ENCODE data around the gene GNAO1.

Gene GNAO1

DNA sequence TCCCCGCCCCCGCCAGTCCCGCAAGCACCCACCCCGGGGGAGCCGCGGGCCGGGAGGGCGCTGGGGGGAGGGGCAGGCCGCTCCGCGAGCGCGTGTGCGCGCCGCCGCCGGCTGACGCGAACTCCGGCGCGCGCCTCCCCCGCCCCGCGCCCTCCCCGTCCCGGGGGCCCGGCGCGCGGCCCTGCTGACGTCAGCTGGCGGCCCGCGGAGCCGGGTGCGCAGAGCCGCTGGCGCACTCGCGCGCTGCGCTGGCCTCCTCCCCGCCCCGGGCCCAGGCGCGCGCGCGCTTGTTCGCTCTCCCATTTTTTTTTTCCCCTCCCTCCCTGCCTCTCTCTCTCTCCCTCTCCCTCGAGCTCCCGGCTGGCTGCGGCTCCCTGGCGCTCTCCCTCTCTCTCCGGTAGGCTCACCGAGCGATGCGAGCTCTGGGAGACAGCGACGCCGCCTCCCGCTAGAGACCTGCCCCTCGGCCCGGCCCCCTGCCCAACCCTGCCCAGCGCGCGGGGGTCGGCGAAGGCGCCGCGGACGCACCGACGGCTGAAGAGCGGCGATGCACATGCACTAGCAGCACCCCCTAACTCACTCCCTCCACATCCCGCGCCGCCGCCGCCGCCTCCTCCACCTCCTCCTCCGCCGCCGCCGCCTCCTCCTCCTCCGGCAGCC lies at the start of gene GNAO1:
GNAO1 (plus strand) TSS at position 334 of the 660 bp plus-strand sequence. CDS start 747 bp downstream, outside the sequence.
- DNase-seq, result peak; percentile 78

DNA sequence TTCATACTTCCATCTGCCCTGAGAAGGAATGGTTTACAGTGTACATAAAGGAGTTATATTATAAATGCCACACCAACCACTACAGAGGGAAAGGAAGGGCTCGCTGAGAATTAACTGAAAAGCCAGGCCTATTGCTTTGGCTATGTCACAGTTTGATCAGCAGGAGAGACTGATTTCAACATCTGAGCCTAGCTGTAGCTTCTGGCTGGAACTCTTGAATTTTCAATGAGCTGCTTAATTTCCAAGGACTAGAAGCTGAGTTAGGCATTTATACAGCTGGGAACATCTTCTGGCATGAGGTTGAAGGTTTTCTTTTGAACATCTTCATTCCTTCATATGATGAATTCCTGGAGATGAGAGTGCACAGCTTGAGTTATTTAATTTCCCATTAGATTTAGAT lies 47.6 kb upstream of the GNAO1 start:
- DNase-seq, result no peak

DNA sequence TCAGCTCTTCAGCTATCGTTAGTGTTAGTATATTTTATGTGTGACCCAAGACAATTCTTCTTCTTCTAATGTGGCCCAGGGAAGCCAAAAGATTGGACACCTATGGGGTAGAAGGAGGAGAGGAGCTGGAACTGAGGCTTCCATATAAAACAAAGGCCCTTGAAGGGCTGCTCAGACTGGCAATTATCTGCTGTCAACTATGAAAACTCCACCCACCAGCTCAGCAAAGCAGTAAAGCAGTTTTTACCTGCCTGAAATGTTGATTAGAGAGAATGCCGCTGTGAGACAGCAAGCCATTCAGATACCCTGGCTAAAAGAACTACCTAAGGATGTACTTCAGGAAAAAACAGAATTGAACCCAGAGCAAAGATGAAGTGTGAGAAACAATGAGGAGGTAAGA lies 45.9 kb upstream of the GNAO1 start:
- DNase-seq, result no peak

DNA sequence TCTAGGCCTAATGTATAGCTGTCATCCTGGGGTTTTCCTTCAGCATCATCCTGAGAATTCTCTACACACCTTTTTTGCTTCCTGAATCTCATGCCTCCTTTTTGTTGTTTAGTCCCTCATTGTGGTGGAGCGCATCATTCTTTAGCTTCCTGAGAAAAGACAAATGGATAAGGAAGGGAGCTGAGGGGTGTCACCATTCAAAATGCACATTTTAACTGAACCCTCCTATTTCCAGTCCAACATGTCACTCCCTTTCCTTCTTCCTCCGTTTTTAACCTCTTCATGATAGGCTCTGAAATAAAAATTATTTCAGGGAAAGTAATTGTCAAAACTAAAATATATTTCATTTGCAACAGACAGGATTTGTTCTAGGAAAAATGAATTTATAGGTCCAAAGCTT lies 39.7 kb upstream of the GNAO1 start:
- no peak for DNase-seq

DNA sequence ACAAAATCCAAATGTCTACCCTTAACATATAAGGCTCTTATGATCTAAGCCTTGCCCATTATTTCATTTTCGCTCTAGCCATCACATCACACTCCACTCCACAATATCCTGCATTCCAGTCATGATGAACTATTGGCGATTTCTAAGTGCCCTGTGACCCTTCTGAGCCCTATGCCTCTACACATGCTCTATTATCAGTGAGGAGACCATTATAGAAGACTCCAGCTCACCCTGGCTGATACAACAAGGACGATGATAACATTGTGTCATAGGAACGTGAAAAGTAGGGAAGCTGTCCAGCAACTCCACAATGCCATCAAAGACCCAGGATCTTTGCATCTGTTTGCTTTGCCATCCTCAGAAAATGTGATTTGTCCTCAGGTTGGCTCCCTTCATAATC lies 29.6 kb upstream of the GNAO1 start:
- no peak for DNase-seq

DNA sequence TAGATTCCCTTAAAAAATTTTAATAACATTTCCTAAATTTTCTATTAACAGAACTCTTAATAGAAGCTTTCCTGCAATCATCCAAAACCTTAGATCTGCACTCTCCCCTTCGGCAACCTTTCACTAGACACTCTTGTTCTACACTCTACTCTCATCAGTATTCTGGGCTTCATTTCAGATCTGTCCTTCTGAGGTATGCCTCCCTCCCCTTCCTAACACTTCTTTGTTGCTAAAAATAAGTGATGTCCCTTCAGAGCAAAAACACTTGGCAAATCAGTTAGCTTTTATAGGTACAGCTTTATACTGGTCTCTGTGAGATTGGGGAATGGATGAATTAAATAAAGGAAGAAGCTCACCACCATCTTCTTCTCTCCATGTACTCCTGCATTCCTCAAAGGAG lies 28.2 kb upstream of the GNAO1 start:
- no peak for DNase-seq

DNA sequence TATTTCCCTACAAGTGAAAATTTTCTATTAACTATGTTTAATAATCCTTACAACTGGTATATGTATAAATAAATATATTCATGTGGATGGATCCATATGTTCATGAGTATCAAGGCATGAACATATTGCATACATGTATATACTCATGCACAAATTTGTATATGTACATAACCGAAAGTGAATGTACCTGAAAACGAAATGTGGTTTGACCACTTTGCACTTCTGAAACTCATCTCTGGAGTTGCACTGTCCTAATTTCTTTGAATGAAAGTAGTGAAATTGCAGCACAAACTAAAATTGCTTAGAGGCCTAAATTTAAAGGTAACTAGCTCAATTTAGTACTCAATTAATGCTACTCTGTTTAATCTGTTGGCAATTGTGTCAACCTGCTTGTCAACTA lies 27.4 kb upstream of the GNAO1 start:
- no peak for DNase-seq

DNA sequence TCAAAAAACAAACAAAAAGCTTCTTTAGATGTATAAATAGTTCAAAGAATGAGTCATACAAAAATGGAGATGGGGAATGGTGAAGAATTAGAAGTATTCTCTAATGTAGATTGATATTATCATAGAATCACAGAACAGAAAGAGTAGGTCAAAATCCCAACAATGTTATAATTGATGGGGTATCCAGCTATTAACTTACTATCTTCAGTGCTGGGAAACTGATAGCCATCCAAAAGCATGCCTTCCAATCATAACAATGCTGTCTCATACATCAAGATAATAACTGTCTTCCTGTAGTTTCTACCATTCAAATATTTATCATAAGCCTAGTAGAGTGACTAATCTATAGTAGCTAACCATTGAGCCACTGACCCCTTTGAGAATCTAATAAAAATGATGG lies 26.7 kb upstream of the GNAO1 start:
- DNase-seq, result no peak

DNA sequence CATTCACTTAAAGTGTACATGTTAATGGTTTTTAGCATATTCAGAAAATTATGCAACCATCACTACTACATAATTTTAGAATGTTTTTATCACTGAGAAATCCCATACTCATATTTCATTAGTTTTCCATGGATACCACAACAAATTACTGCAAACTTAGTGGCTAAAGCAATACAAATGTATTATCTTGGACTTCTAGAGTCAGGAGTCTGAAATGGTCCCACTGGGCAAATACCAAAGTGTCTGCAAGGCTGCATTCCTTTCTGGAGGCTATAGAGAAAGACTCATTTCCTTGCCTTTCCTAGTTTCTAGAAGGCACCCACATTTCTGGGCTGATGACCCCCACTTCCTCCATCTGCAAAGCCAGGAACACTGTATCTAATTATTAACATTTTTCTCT lies 16.9 kb upstream of the GNAO1 start:
- DNase-seq, result no peak

DNA sequence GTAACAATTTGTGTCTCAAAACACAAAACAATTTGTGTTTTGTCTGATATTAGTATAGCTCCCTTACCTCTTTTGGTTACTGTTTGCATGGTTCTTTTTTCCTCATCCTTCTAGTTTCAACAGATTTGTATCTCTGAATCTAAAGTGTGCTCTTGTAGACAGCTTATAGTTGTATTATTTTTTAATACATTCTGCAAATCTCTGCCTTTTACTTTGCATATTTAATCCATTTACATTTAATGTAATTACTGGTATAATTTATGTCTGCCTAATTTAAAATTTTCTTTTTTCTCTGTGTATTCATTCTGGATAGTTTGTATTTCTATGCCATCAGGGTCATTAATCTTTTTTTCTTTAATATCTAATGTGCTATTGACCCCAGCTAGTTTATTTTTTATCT lies 9.9 kb upstream of the GNAO1 start:
- no peak for DNase-seq

DNA sequence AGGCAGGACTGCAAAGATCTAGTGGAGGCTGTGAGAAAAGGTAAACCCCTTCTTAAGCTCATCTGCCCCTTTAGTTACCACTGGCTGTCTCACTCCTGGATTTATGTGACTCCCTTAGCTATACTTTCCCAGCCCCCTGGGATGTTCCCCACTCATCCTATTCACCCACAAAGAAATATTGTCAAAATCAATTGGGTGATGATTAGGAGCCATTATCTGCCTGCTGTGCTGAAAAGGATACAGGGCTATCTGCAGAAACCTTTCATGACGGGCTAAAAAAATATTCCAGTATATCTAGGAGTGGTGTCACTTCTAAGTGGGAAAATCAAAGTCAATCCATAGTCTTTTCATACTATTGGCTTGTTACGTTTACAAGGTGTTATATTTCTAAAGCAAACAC lies 8.0 kb upstream of the GNAO1 start:
- DNase-seq, result no peak

DNA sequence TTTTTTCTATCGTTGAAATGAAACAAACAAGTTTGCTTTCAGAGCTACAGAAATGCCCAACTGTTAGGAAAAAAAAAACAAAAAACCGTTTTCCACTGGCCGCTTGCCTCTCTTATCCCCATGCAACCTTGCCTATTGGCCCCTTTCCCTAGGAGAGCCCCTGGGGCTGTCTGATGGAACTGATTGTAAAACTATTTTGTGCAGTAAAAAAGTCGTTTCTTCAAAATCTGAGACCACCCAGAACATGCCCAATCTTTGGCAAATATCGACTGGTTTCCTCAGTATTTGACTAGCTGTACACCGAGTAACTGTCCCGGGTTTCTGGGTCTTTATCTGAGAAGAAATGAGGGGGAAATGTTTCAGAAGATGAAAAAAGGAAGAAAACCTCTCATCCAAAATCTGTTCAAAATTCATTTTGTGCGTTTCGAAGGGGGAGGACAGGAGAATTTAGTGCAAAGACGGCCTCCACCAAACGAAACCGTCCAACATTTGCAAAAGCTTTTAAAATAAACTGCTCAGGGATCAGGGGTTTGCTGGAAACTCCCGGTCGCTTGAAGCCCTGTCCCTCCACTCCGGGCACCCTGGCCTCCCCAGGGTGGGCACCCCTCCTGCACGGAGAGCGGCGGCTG lies 1.1 kb upstream of the GNAO1 start:
- DNase-seq, result peak; percentile 10

DNA sequence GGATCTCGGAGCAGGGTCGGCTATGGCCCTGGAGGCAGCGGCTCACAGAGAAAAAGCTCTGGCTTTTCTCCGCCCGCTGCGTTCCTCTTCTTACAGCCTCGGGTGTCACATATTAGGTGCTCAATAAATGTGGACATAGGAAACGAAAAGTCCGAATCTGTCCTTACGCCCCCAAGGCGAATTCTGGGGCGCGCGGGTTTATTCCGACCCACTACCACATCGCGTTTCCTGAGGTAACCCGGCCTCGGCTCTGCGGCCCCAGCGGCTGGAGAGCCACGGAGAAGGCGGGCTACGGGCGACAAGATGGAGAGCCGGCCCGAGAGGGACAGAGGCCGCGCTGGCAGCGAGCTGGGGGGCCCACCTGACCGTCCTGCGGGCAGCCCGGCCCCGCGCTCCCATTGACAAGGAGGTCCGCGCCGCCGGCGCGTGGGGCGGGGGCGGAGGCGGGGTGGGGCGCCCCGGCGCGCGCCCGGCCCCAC lies 573 bp upstream of the GNAO1 start:
- DNase-seq, result no peak

DNA sequence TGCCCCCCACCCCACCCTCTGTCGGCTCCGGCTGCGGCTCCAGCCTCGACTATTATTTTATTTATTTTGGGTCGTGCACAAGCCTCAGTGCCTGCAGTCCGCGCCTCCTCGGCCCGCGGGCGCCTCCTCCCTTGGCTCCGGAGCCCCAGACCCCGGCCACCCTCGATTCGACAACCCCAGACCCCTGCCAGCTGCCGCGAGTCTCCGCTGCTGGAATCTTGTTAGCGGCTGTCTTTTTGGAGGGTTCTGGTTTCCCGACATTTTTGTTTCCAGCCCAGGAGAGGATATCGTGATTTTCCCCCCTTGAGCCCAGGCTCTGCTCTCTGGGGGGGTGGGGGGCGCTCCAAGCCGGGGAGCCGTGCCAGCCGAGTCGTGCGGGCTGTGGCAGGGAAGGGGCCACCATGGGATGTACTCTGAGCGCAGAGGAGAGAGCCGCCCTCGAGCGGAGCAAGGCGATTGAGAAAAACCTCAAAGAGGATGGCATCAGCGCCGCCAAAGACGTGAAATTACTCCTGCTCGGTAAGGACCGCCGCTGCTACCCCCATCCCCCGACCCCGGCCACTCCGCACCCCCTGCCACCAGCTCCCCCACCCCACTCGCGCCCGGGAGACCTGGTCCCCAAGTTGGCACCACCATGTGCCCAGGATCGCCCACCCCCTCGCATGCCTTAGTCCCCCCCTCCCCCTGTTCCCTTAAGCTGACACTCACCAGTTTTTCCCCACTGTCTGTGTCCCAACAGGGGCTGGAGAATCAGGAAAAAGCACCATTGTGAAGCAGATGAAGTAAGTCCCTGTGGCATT lies 746 bp downstream of the GNAO1 start:
- DNase-seq, result no peak

DNA sequence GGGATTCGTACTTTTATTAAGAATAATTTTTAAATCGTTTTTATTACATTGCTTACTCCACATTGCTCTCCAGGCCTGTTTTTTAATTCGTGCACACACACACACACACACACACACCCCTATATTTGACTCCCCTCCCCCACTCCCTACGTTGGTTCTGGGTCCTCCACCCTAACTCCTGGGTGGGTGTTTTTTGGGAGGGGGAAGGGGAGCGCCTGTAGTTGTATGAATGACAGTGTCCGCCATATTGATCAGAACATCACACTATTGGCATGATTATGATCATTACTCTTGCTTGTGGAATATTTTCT lies 1.3 kb downstream of the GNAO1 start:
- DNase-seq, result no peak

DNA sequence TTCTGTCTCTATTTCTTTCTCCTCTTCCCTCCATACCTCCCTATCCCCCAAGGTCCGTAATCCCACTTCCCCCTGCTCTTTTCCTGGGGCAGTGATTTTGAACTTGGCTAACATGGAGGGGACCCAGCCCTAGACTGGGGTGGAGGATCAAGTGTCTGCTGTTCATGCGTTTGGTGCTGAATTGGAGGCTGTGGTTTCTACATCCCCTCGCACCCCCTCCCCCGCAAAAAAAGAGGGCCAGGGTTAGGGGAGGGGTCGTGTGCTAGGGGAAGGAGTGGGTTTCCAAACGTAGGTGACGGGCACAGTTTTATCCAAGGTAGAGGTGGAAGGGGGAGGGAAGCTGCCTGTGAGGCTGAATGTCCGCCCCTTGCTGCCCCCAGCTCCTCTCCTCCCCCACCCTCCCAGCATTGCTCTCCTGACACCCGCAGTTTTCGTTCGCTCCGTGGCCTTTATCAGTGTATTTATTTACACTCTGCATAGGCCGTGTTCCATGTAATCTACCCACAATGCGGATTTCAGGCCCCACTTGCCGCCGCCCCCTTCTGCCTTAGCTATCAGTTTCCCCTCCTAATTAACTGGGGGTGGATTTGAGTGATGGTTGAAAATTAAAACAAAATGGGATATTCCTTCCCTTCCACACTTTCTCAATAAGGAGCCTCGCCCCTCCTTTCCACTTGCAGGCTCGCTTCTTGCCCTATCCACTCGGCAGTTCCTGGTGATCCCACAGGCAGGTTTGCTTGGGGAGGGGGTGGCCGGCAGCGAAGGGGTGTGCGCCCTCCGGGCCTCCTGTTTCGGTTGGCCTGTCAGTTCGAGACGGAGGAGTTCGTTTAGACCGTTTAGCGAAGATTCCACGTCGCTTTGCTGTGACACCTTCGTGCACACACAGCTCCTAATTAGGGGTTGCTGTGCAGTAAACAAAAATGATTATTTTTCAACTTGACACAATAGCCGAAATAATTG lies 2.0 kb downstream of the GNAO1 start:
- no peak for DNase-seq

DNA sequence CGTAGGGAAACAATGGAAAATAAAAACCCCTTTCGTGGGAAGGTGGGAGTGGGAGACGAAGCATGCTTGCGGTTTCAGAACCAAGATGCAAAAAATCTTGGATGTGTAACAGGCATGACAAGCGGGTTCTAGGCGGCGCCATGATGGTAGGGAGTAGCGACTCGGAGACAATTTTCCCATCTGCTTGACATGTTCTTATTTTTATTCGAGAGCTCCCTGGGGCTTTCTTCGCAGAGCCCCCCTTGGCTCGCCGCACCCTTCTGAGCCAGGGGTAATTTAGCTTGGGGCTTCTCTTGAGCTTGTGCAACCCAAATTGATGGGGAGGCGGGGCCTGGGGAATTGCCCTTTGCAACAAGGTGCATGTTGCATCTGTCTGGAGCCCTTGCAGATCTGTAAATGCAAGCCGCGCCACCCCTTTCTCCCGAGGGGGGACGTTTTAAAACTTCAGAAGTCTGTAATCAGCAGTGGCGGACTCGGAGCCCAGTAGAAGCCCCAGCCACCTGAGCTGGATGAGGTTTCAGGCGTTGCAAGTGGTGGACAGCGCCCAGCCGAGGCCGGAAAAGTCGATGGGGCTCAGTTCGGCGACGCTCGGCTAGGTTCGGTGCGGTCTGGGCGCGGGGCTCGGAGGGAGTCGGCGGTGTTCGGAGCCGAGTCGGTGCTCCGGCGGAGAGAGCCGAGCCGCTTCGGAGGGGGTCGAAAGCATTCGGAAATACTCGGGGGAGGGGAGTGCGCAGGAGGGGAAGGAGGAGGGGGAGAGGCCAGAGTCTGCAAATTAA lies 2.9 kb downstream of the GNAO1 start:
- peak; percentile 81 for DNase-seq

DNA sequence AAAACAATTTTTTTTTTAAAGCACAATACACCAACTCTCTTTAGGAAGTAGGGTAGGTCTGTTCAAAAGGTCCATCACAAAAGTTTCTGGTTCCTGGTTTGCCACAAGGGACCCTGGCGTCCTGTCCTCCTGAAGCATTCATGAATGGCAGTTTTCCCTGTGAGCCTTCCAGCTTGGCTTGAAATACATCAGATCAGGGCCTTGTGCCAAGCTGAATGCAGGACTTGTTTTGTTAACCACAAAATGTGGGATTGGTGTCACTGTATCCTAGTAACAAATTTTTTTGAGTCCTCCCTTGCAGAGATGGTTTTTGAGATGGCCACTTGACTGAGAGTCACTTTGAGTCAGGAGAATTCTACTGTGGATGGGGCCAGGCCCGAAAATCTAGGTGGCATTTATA lies 3.9 kb downstream of the GNAO1 start:
- no peak for DNase-seq

DNA sequence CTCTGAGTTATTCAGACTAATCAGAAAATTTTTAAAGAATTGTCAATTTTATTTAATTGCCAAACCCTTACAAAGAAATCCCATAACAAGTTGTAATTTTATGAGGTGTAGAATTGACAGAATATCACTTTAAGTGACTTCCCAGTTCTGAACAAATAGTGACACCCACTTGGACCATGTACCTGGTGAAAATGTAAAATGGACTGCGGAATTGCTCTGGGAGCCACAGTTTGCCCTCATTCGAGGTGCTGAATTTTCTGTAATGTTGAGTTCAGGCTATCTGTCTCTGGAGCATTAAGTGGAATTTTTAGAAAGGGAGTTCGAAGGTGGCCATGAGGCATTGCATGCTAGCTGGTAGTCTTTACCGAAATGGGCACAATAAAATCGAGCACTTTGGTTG lies 5.1 kb downstream of the GNAO1 start:
- DNase-seq, result no peak

DNA sequence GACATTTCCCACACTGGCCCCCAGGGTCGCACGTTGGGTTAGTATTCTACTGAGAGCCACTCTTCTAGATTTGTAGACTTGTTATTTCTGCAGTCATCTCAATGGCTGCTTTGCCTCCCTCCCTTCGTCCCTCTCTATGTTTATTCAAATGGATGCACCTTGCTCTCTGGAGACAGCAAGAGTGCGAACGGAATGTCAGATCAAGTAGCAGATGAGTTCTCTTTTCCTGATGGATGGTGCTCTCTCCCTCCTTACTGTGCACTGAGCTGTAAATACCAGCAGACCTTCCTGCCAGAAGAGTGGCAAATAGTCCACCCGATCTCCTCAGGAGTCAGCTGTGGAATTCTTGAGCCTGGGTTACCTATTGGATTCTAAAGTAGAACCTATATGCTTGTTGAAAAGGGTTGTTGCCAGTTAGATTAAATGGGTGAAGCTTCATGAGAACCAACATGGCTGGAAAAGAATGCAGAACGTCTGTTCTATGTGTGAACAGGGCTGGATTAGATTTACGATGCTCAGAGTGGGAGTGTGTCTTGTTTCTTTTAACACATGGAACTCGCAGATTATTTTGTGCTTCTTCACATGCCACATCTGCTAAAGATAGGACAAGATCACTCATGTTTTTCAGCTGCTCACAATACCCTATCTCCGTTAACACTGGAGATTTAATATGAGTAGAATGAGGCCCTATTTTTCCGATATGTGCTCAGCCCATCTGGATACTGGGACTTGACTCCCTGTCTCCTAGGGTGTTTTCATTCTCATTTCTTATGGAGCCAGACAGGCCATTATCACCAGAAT lies 6.1 kb downstream of the GNAO1 start:
- DNase-seq, result no peak

DNA sequence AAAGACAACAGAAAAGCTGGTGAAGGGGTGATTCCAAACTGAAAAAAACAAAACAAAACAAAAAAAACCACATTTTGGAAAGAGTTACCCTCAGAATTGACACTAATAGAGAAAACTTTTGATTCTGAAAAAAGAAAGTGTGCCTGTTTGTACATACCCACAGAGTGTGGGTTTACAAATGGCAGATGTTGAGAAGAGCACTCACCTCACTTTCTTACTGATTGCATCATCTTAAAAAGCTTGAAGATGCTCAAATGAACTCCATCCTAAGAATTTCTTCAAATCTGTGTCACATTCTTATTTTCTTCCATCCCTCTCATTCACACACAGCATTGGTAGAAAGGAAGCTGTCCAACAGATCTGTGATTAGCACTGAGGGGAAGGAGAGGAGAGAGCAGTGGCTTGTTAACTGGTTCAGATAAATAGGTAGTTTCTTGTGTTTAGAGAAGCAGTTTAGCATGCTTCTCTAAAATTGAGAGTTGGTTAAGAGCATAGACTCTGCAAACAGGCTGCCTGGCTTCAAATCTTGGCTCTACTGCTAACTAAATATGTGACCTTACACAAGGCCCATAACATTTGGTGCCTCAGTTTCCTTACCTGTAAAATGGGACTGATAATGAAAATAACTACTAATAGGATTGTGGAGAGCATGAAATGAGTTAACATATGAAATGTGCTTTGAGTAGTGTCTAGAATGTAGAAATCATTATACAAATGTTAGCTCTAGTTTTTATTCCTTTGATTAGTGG lies 6.9 kb downstream of the GNAO1 start:
- no peak for DNase-seq

All from CD4-positive, alpha-beta T cell treated with Interleukin-17A for 1 hour (primary cell).